ENCODE measurements around the gene ATP8B4. TPM values are rescaled to one million over a fixed set of nuclear protein-coding genes. Genes with fewer than 3 reads are reported as not detected.

The ATP8B4 gene
- total and polyA plus RNA-seq, 2 of the 8 experiments (the other 6 are each of a cell fraction or from before 2014, with no cell fraction given): 0.17 to 0.24 TPM

DNA sequence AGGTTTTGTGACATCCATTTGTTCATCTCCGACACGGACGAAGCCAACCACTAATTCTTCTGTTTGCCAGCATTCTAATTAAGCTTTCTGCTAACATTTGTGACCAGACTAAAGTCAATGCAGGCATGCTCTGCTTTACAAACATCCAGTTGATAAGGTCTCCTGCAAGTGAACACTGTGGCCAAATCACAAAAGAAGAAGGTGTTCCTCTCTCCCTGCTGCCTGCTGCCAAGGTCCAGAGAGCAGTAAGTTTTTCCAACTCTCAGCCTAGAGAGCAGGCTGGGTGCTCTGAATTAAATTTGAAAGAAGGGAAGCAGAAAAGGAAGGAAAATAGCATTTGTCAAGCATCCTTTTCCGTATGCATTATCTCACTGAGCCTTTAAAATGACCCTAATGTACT, 133.6 kb downstream of the ATP8B4 start:
- Histone ChIP-seq H2BK20ac (ENCODE audit: low read length) (no peak overlapping the region), H3K79me2 (ENCODE audit: control insufficient read depth in 1 of 2, insufficient read depth in 2 of 2, low read length in 2 of 2) (no peaks in the 10 kb centered on the region), H3K36me3 (ENCODE audit: control insufficient read depth in 2 of 4, insufficient read depth in 4 of 4, low read length in 3 of 4) (no peaks in the 10 kb centered on the region), H3K56ac (replicated peaks; ENCODE audit: insufficient read length, low read depth, low read length) (no peak overlapping the region), H4K91ac (replicated peaks; ENCODE audit: insufficient read length, low read length) (no peak overlapping the region), H3K4ac (replicated peaks; ENCODE audit: insufficient read length, low read depth, low read length) (no peak overlapping the region), H2BK12ac (ENCODE audit: low read depth, low read length) (no peak overlapping the region), H3K4me1 (replicated peaks in 1 of 4; ENCODE audit: control insufficient read depth in 3 of 4, insufficient read depth in 4 of 4, low read length in 3 of 4) (no peaks in the 10 kb centered on the region), H3K9ac (replicated peaks in 1 of 4; ENCODE audit: extremely low read depth in 1 of 4, low read depth in 3 of 4, low read length in 3 of 4) (no peak overlapping the region), H3K23ac (ENCODE audit: insufficient read length) (no peak overlapping the region), H2BK5ac (ENCODE audit: low read depth, low read length) (no peak overlapping the region), H3K4me2 (ENCODE audit: insufficient read depth in 1 of 2, low read depth in 2 of 2, low read length in 2 of 2) (no peak overlapping the region), H2AK5ac (ENCODE audit: low read depth, low read length) (no peak overlapping the region), H3K9me3 (ENCODE audit: insufficient read depth in 2 of 2, low read depth in 1 of 2, low read length in 1 of 2) (no peaks in the 10 kb centered on the region), H3K4me3 (ENCODE audit: extremely low read depth in 1 of 4, insufficient read depth in 2 of 4, low read depth in 3 of 4, low read length in 4 of 4) (no peak overlapping the region), H3K27ac (ENCODE audit: low read depth, low read length) (no peak overlapping the region), H4K5ac (ENCODE audit: insufficient read length, low read depth, low read length) (no peak overlapping the region), H3K27me3 (replicated peaks in 1 of 4; ENCODE audit: control insufficient read depth in 3 of 4, extremely low read depth in 1 of 4, insufficient read depth in 3 of 4, low read length in 3 of 4) (no peaks in the 10 kb centered on the region), H3K14ac (ENCODE audit: insufficient read length) (no peak overlapping the region), H2BK15ac (ENCODE audit: low read length) (no peak overlapping the region), H2AFZ (ENCODE audit: low read length) (no peak overlapping the region; the same call in 1 of the 2 replicates), H3K23me2 (ENCODE audit: low read depth, low read length) (no peaks in the 10 kb centered on the region), H4K8ac (ENCODE audit: extremely low read depth, insufficient read depth, low read length) (no peak overlapping the region), H3K18ac (ENCODE audit: extremely low read depth, low read length) (no peak overlapping the region), H2BK120ac (replicated peaks; ENCODE audit: low read depth, low read length) (no peak overlapping the region), H4K20me1 (replicated peaks in 1 of 2; ENCODE audit: control insufficient read depth in 1 of 2, insufficient read depth in 2 of 2, low read length in 2 of 2) (no peaks in the 10 kb centered on the region), H3K79me1 (ENCODE audit: low read depth, low read length) (no peaks in the 10 kb centered on the region)
- FAIRE-seq: no peak
- ChIA-PET POLR2A (ENCODE audit: partially characterized antibody) (no interaction called here), CTCF (ENCODE audit: partially characterized antibody) (no interaction called here)
- DNase-seq (ENCODE audit: low read depth in 1 of 2, low spot score in 2 of 2): no peak
- 60% methylated on average over 4 of the region's 4 CpGs; no CpG with 5 or more reads in 1 of the 2 experiments for WGBS, 2 experiments (ENCODE audit: extremely low coverage in 1 of 2, insufficient coverage in 1 of 2, insufficient read length in 1 of 2, insufficient replicate concordance in 2 of 2, low coverage in 1 of 2, low lambda C conversion rate in 2 of 2, missing lambda C conversion rate in 1 of 2)
- TF ChIP-seq GTF2F1 (IDR thresholded peaks at IDR 0.05; ENCODE audit: borderline replicate concordance, low read depth, low read length): no peak
- no peak for TF ChIP-seq MAFK (IDR thresholded peaks at IDR 0.05; ENCODE audit: low read depth, low read length)
- no peak for TF ChIP-seq ZNF274 (IDR thresholded peaks at IDR 0.05; ENCODE audit: borderline replicate concordance, extremely low read depth, low read length)
- TF ChIP-seq POLR2AphosphoS5 (IDR thresholded peaks at IDR 0.05; ENCODE audit: low read depth, low read length): no peak
- TF ChIP-seq, protein P1, sequence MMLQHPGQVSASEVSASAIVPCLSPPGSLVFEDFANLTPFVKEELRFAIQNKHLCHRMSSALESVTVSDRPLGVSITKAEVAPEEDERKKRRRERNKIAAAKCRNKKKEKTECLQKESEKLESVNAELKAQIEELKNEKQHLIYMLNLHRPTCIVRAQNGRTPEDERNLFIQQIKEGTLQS (IDR thresholded peaks at IDR 0.05; ENCODE audit: insufficient read depth, low read depth, low read length): no peak
- no peak for TF ChIP-seq BRCA1 (IDR thresholded peaks at IDR 0.05; ENCODE audit: low read depth, low read length)
- no peak for TF ChIP-seq CTBP2 (IDR thresholded peaks at IDR 0.05; ENCODE audit: borderline replicate concordance, insufficient read depth, insufficient read length, low read length)
- no peak for TF ChIP-seq GABPA (IDR thresholded peaks at IDR 0.05; ENCODE audit: borderline replicate concordance, insufficient read depth, low read length)
- TF ChIP-seq SP4 (IDR thresholded peaks at IDR 0.05; ENCODE audit: low read length): no peak
- TF ChIP-seq NANOG (IDR thresholded peaks at IDR 0.05; ENCODE audit: insufficient read depth, low read depth, low read length, poor library complexity, severe bottlenecking): no peak
- TF ChIP-seq, protein P2, sequence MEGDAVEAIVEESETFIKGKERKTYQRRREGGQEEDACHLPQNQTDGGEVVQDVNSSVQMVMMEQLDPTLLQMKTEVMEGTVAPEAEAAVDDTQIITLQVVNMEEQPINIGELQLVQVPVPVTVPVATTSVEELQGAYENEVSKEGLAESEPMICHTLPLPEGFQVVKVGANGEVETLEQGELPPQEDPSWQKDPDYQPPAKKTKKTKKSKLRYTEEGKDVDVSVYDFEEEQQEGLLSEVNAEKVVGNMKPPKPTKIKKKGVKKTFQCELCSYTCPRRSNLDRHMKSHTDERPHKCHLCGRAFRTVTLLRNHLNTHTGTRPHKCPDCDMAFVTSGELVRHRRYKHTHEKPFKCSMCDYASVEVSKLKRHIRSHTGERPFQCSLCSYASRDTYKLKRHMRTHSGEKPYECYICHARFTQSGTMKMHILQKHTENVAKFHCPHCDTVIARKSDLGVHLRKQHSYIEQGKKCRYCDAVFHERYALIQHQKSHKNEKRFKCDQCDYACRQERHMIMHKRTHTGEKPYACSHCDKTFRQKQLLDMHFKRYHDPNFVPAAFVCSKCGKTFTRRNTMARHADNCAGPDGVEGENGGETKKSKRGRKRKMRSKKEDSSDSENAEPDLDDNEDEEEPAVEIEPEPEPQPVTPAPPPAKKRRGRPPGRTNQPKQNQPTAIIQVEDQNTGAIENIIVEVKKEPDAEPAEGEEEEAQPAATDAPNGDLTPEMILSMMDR (IDR thresholded peaks at IDR 0.05; ENCODE audit: control extremely low read depth in 1 of 3, insufficient read depth in 1 of 3, low read depth in 1 of 3, low read length in 3 of 3): no peak
- TF ChIP-seq KDM5A (IDR thresholded peaks at IDR 0.05; ENCODE audit: low read length): no peak
